ENCODE data around the gene FUT6.

FUT6 gene

GRCh38 chr19:5789351-5789761 lies 50.1 kb downstream of the FUT6 start:
- Histone ChIP-seq H3K9me3 (no peaks in the 10 kb centered on the region), H3K27me3 (no peaks in the 10 kb centered on the region), H3K4me3 (ENCODE audit: low read depth in 1 of 2, low read length in 1 of 2) (no peak overlapping the region), H3K36me3 (peaks cover 52% of the 10 kb centered on the region), H3K4me1 (ENCODE audit: control insufficient read depth in 1 of 2, insufficient read depth in 1 of 2, low read depth in 1 of 2, low read length in 1 of 2) (peaks cover 10 to 14% of the 10 kb centered on the region in 2 experiments), H3K27ac (no peak overlapping the region)
- no peak for TF ChIP-seq CTCF (IDR thresholded peaks at IDR 0.05)

- Histone ChIP-seq H3K4me3 (ENCODE audit: low read depth in 1 of 2, low read length in 1 of 2) (no peak overlapping the region), H3K27ac (no peak overlapping the region), H3K36me3 (peaks cover 61% of the 10 kb centered on the region), H3K4me1 (ENCODE audit: control insufficient read depth in 1 of 2, insufficient read depth in 1 of 2, low read depth in 1 of 2, low read length in 1 of 2) (peaks cover 6 to 14% of the 10 kb centered on the region in 2 experiments), H3K27me3 (no peaks in the 10 kb centered on the region), H3K9me3 (no peaks in the 10 kb centered on the region)
- no peak for TF ChIP-seq CTCF (IDR thresholded peaks at IDR 0.05)
These were observed 51.1 kb downstream of the FUT6 start for GRCh38 chr19:5788422-5788821.

- H3K9me3 ChIP-seq, result no peaks in the 10 kb centered on the region
- H3K4me1 ChIP-seq (ENCODE audit: control insufficient read depth in 1 of 2, insufficient read depth in 1 of 2, low read depth in 1 of 2, low read length in 1 of 2), result peaks cover 6 to 14% of the 10 kb centered on the region in 2 experiments
- no peak overlapping the region for H3K27ac ChIP-seq
- H3K4me3 ChIP-seq (ENCODE audit: low read depth in 1 of 2, low read length in 1 of 2), result no peak overlapping the region
- TF ChIP-seq CTCF (IDR thresholded peaks at IDR 0.05), result no peak
- no peaks in the 10 kb centered on the region for H3K27me3 ChIP-seq
- H3K36me3 ChIP-seq, result peaks cover 69% of the 10 kb centered on the region
These were observed 51.9 kb downstream of the FUT6 start for GRCh38 chr19:5787409-5788182.

- H3K27me3 ChIP-seq, result no peaks in the 10 kb centered on the region
- H3K36me3 ChIP-seq, result peaks cover 70% of the 10 kb centered on the region
- no peak for TF ChIP-seq CTCF (IDR thresholded peaks at IDR 0.05)
- H3K27ac ChIP-seq, result no peak overlapping the region
- peaks cover 6 to 14% of the 10 kb centered on the region in 2 experiments for H3K4me1 ChIP-seq (ENCODE audit: control insufficient read depth in 1 of 2, insufficient read depth in 1 of 2, low read depth in 1 of 2, low read length in 1 of 2)
- H3K4me3 ChIP-seq (ENCODE audit: low read depth in 1 of 2, low read length in 1 of 2), result no peak overlapping the region
- H3K9me3 ChIP-seq, result no peaks in the 10 kb centered on the region
These were observed 52.7 kb downstream of the FUT6 start for GRCh38 chr19:5786593-5787408.

- no peaks in the 10 kb centered on the region for H3K9me3 ChIP-seq
- H3K4me3 ChIP-seq (ENCODE audit: low read depth in 1 of 2, low read length in 1 of 2), result no peak overlapping the region
- TF ChIP-seq CTCF (IDR thresholded peaks at IDR 0.05), result no peak
- peaks cover 5% of the 10 kb centered on the region in 2 experiments for H3K4me1 ChIP-seq (ENCODE audit: control insufficient read depth in 1 of 2, insufficient read depth in 1 of 2, low read depth in 1 of 2, low read length in 1 of 2)
- no peak overlapping the region for H3K27ac ChIP-seq
- no peaks in the 10 kb centered on the region for H3K27me3 ChIP-seq
- peaks cover 70% of the 10 kb centered on the region for H3K36me3 ChIP-seq
These were observed 54.1 kb downstream of the FUT6 start for GRCh38 chr19:5785423-5785822.

Data from neutrophil (primary cell).